Parathyroid adenoma (tissue), 2 donors: ENCODE data around the gene ITPKB.

Source experiments
- H2AFZ ChIP-seq: fragments of 300-600 bp; sonication (generic); one replicate; pipeline ENCODE4 v1.7.0; 2017; ENCODE audit warnings: antibody characterized with exemption, mild to moderate bottlenecking
- H3K27ac ChIP-seq: fragments of 300-600 bp; sonication (generic); one replicate; pipeline ENCODE4 v1.7.0; 2017
- H3K27me3 ChIP-seq: fragments of 300-600 bp; sonication (generic); one replicate; pipeline ENCODE4 v1.7.0; 2017; ENCODE audit warnings: low read length; ENCODE audit not compliant: control insufficient read depth, insufficient read depth
- H3K36me3 ChIP-seq: fragments of 300-600 bp; sonication (generic); one replicate; pipeline ENCODE4 v1.7.0; 2017; ENCODE audit warnings: low read length; ENCODE audit not compliant: control insufficient read depth, insufficient read depth
- H3K4me1 ChIP-seq: fragments of 300-600 bp; sonication (generic); one replicate; pipeline ENCODE4 v1.7.0; 2017; ENCODE audit warnings: control low read depth
- H3K4me2 ChIP-seq: fragments of 300-600 bp; sonication (generic); one replicate; pipeline ENCODE4 v1.7.0; 2017; ENCODE audit warnings: low read length
- H3K4me3 ChIP-seq: fragments of 300-600 bp; sonication (generic); one replicate; pipeline ENCODE4 v1.7.0; 2017; ENCODE audit warnings: low read depth, low read length
- H3K79me2 ChIP-seq: fragments of 300-600 bp; sonication (generic); one replicate; pipeline ENCODE4 v1.7.0; 2017; ENCODE audit warnings: control low read depth
- H3K9ac ChIP-seq: fragments of 300-600 bp; sonication (generic); one replicate; pipeline ENCODE4 v1.7.0; 2017; ENCODE audit warnings: mild to moderate bottlenecking
- H3K9me3 ChIP-seq: fragments of 300-600 bp; sonication (generic); one replicate; pipeline ENCODE4 v1.7.0; 2017; ENCODE audit warnings: low read length; ENCODE audit not compliant: control insufficient read depth
- TF ChIP-seq, protein P1 (sequence below): fragments of 300-600 bp; sonication (generic); IDR thresholded peaks from one replicate; pipeline ENCODE4 v1.7.0; 2017; ENCODE audit warnings: antibody characterized with exemption, mild to moderate bottlenecking
- donor health status: primary hyperparathyroidism.

ITPKB gene

DNA sequence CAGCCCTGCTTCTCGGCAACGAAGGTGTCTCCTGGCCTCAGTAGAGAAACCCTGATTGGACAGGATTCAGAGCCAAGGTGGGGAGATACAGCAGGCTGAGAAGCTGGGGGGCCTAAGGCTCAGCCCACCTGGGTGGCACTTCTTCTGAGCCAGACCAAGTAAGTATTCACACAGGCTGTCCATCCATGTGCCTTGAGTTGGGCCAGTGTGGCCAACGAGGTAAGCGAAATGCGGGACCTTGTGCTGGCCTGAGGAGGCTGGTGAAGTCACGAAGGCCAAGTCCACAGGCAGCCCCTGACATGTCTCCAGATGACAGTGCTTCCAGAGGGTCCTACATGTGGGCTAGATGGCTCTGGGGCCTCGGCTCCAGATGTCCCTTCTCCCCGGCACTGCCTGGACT, 91.4 kb downstream of the ITPKB start:
- H3K4me2 ChIP-seq, result no peak overlapping the region
- H3K4me3 ChIP-seq, result no peak overlapping the region
- H3K27ac ChIP-seq, result no peak overlapping the region
- no peaks in the 10 kb centered on the region for H3K79me2 ChIP-seq
- H3K36me3 ChIP-seq, result no peaks in the 10 kb centered on the region
- no peaks in the 10 kb centered on the region for H3K27me3 ChIP-seq
- H3K4me1 ChIP-seq, result no peaks in the 10 kb centered on the region
- H2AFZ ChIP-seq, result no peak overlapping the region
- H3K9ac ChIP-seq, result no peak overlapping the region
- no peaks in the 10 kb centered on the region for H3K9me3 ChIP-seq
- TF ChIP-seq, protein P1, sequence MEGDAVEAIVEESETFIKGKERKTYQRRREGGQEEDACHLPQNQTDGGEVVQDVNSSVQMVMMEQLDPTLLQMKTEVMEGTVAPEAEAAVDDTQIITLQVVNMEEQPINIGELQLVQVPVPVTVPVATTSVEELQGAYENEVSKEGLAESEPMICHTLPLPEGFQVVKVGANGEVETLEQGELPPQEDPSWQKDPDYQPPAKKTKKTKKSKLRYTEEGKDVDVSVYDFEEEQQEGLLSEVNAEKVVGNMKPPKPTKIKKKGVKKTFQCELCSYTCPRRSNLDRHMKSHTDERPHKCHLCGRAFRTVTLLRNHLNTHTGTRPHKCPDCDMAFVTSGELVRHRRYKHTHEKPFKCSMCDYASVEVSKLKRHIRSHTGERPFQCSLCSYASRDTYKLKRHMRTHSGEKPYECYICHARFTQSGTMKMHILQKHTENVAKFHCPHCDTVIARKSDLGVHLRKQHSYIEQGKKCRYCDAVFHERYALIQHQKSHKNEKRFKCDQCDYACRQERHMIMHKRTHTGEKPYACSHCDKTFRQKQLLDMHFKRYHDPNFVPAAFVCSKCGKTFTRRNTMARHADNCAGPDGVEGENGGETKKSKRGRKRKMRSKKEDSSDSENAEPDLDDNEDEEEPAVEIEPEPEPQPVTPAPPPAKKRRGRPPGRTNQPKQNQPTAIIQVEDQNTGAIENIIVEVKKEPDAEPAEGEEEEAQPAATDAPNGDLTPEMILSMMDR, result no peak

GRCh38 chr1:226646870-226647449, 92.1 kb downstream of the ITPKB start:
- Histone ChIP-seq H3K4me1 (no peaks in the 10 kb centered on the region), H3K4me2 (no peak overlapping the region), H3K9ac (no peak overlapping the region), H2AFZ (no peak overlapping the region), H3K27ac (no peak overlapping the region), H3K79me2 (no peaks in the 10 kb centered on the region), H3K27me3 (no peaks in the 10 kb centered on the region), H3K4me3 (no peak overlapping the region), H3K36me3 (no peaks in the 10 kb centered on the region), H3K9me3 (no peaks in the 10 kb centered on the region)
- TF ChIP-seq, protein P1, result no peak

- H3K27ac ChIP-seq, result no peak overlapping the region
- no peaks in the 10 kb centered on the region for H3K9me3 ChIP-seq
- no peak overlapping the region for H3K9ac ChIP-seq
- H3K4me3 ChIP-seq, result no peak overlapping the region
- TF ChIP-seq, protein P1, result no peak
- no peak overlapping the region for H2AFZ ChIP-seq
- H3K79me2 ChIP-seq, result no peaks in the 10 kb centered on the region
- no peaks in the 10 kb centered on the region for H3K4me1 ChIP-seq
- H3K27me3 ChIP-seq, result no peaks in the 10 kb centered on the region
- no peaks in the 10 kb centered on the region for H3K36me3 ChIP-seq
- no peak overlapping the region for H3K4me2 ChIP-seq
Measured at GRCh38 chr1:226646026-226646869, 92.8 kb downstream of the ITPKB start.

GRCh38 chr1:226645279-226645976, 93.7 kb downstream of the ITPKB start:
- TF ChIP-seq, protein P1, result no peak
- Histone ChIP-seq H3K79me2 (no peaks in the 10 kb centered on the region), H3K4me3 (no peak overlapping the region), H2AFZ (no peak overlapping the region), H3K4me2 (no peak overlapping the region), H3K27ac (no peak overlapping the region), H3K9ac (no peak overlapping the region), H3K36me3 (no peaks in the 10 kb centered on the region), H3K9me3 (no peaks in the 10 kb centered on the region), H3K27me3 (no peaks in the 10 kb centered on the region), H3K4me1 (no peaks in the 10 kb centered on the region)
